ENCODE measurements around the gene THEM5.
"Not testable (repeated sequence)": the region's sequence is repeated elsewhere in the genome, so short reads cannot be mapped to it uniquely, and the experiment has no call there.

Gene THEM5, protein sequence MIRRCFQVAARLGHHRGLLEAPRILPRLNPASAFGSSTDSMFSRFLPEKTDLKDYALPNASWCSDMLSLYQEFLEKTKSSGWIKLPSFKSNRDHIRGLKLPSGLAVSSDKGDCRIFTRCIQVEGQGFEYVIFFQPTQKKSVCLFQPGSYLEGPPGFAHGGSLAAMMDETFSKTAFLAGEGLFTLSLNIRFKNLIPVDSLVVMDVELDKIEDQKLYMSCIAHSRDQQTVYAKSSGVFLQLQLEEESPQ

DNA sequence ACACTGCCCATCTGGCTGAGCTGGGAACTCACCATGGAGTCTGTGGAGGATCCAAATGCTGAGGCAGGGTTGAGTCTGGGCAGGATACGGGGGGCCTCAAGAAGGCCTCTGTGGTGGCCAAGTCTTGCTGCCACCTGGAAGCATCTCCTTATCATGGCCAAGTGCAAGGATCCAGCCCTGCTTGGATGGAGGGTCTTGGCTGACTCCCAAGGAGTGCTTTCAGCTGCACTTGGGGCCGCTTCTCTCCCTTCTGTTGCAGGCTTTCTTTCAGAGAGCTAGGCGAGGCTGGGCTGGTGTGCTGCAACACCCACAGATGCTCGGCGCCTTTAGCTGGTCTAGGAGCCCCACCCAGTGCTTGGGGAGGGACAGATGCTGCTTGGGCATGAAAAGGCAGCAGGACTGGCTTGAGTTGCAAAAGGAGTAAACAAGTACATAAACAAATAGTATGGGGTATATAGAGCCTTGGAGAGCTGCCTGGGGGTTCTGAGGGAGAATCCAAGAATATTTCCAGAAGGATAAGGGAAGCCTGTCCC is at the start of gene THEM5:
Gene THEM5, minus strand, starts transcription at position 302 of the 533 bp plus-strand sequence. Its CDS starts 147 bp downstream, at position 155.
- no peak for DNase-seq

DNA sequence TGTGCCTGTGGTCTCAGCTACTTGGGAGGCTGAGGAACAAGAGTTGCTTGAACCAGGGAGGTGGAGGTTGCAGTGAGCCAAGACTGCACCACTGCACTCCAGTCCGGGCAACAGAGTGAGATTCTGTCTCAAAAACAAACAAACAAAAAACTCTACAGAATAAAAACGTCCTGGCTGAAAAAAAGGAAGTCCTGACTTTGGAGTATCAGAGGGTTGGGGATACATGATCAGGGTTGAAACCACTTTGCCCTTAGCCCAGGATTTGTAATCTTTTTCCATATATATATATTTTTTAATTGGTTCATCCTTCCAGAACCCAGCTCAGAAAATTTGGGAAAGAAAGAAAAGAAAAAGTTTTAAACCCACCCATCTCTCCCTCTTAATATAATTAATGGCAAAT is 49.3 kb upstream of the THEM5 start:
- peak in 1 of 2 experiments; percentile 5 for DNase-seq

DNA sequence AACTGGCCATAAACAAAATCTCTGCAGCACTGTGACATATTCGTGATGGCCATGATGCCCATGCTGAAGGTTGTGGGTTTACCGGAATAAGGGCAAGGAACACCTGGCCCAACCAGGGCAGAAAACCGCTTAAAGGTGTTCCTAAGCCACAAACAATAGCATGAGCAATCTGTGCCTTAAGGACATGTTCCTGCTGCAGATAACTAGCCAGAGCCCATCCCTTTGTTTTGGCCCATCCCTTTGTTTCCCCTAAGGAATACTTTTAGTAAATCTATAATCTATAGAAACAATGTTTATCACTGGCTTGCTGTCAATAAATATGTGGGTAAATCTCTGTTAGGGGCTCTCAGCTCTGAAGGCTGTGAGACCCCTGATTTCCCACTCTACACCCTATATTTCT is 47.3 kb upstream of the THEM5 start:
- DNase-seq = not testable (repeated sequence)

DNA sequence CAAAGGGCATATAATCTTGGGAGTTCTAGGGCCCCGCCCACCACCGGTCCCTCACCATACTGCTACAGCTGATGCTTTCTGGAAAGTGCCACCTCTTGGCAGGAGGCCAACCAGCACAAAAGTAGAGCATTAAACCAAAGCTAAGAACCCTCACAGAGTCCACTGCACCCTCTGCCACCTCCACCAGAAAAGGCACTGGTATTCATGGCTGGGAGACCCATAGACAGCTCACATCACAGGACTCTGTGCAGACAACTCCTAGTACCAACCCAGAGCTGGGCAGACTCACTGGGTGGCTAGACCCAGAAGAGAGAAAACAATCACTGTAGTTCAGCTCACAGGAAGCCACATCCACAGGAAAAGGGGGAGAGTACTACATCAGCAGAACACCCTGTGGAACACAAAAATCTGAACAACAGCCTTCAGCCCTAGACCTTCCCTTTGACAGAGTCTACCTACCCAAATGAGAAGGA is 45.0 kb upstream of the THEM5 start:
- DNase-seq = no peak

DNA sequence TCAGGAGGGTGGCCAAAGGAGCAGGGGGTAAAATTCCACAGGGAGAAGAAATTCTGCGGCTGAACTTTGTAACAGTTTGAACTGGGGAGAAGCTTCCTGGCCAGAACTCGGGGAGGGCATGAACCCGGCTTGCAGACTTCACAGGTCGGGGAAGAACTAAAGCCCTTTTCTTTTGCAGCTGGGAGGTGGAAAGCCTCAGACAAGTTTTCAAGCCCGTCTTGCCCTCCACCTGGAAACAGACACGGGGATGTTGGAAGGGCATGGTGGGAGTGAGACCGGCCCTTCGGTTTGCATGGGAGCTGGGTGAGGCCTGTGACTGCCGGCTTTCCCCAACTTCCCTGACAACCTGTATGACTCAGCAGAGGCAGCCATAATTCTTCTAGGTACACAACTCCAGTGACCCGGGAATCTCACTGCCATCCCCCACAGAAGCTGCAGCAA is 44.5 kb upstream of the THEM5 start:
- DNase-seq = no peak

DNA sequence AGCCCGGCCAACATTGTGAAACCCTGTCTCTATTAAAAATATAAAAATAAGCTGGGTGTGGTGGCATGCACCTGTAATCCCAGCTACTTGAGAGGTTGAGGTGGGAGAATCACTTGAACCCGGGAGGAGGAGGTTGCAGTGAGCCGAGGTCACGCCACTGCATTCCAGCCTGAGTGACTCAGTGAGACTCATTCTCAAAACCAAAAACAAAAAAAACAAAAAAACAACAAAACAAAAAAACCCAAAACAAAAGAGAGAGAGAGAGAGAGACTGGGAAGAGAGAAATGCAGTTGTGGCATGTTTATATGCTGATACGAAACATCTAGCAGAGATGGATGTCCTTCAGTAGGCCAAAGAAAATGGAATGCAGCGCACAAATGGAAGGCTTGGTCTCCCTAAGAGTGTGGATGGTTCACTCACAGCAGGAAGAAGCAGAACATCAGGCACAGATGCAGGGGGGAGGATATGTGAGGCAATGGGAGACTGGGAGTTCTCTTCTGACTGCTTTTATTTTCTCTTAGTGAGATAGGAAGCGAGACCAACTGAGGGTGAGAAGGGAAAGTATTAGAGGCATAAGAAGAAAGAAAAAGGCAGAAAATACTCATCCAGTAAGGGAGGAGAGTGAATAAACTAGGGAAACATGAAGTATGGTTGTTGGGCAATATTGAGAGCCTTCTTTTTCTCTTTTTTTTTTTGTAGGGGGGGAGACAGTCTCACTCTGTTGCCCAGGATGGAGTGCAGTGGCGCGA is 39.8 kb upstream of the THEM5 start:
- no peak for DNase-seq

DNA sequence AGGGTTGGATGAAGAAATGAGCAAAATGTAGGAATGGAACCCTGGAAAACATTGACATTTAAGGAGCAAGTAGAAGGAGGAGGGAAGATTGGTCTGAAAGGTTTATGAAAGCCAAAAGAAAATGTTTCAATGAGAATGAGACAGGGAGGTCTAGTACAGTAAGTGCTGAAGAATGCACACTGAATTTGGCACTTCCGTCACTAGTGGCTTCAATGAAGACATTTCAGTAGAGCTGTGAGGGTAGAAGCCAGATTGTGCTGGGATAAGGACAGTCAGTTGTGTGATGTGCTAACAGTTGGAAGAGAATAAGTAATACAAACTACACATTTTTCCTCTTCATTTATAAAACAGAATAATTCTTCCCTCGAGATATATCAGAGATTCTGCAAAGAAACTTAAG is 38.7 kb upstream of the THEM5 start:
- no peak for DNase-seq

DNA sequence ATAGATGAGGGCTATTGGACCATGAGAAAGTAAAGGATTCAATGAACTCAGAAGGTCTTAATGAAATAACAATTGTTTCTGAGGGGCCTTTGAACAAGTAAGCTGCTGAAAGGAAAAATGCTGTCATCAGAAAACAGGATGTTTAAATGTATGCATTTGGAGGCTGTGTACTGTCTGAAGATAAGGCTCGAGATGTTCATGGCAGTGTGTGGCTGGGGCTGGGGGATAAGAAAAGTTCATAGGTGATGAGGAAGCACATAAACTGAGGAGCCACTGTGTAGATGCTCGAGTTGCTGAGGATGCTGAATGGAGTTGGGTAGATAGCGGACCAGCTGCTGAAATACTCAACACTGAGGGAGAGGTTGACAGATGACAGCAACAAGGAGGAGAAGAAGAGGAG is 38.0 kb upstream of the THEM5 start:
- DNase-seq = no peak

DNA sequence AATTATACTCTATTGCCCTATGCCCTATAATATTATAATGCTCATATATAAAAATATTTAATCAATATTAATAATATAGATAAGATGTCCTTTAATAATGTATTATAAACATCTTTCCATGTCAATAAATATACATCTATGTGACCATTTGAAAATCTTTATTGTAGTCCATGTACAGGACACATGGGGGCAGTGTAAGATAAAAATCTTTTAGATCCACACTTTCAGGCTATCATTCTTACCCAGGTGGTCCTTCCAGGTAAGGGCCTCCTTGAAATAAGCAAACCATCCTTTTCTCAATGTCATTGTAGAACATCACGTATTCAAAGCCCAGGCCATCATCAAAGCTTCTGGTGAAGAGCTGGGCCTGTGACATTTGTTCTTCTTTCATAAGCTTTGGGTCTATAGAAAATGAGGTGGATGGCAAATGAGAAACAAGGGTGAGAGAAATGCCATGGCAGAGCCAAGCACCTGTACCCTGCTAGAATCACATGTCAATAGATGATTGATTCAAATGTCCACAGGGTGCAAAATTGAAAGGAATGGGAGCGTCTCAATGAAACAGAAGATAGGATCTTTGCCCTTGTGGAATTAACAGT is 35.6 kb upstream of the THEM5 start:
- peak; percentile 16 to 19 for DNase-seq

DNA sequence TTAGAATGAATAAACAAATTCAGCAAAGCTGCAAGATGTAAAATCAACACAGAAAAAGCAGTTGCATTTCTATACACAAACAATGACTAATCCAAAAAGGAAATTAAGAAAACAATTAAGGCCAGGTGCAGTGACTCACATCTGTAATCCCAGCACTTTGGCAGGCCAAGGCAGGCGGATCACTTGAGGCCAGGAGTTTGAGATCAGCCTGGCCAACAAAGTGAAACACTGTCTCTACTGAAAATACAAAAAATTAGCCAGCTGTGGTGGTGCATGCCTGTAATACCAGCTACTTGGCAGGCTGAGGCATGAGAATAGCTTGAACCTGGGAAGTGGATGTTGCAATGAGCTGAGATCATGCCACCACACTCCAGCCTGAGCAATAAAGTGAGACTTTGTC is 33.5 kb upstream of the THEM5 start:
- DNase-seq = no peak

DNA sequence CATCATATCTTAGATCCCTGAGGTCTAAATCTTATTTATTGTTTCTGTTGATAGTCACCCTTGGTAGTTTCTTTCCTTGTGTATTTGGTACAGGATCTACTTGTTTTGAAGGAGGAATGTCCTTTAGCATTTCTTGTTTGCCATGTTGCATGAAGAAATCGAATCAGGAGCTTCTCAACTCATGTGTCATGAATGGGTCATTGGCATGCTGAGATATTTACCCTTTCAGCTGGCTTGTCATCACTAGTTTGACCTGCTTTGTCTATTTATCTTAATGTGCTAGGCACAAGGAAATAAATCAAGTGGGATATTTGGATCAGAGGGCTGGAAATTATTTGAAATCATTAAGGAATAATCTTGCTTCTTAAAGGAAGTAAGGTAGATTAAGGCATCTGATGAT is 32.0 kb upstream of the THEM5 start:
- no peak for DNase-seq

DNA sequence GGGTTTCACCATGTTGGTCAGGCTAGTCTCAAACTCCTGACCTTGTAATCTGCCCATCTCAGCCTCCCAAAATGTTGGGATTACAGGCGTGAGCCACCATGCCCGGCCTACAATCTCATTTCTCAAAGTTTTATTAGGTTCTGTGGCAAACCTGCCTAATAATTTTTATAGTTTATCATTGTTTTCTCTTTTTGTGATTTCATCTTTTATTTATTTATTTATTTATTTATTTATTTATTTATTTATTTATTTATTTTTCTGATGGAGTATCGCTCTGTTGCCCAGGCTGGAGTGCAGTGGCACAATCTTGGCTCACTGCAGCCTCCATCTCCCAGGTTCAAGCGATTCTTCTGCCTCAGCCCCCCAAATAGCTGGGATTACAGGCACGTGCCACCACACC is 31.4 kb upstream of the THEM5 start:
- not testable (repeated sequence) for DNase-seq

DNA sequence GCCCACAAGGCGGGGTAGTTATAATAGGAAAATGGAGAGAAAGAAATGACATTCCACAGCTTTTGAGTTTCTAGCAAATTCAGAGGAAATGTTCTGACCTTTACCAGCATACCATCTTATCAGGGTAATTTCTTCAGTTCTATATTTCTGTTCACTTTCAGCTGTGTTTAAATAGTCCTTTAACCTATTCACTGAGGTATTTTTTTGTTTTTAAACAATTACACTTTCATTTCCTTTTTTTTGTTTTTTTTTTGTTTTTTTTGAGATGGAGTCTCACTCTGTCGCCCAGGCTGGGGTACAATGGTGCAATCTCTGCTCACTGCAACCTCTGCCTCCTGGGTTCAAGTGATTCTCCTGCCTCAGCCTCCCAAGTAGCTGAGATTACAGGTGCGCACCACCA is 30.9 kb upstream of the THEM5 start:
- not testable (repeated sequence) for DNase-seq

DNA sequence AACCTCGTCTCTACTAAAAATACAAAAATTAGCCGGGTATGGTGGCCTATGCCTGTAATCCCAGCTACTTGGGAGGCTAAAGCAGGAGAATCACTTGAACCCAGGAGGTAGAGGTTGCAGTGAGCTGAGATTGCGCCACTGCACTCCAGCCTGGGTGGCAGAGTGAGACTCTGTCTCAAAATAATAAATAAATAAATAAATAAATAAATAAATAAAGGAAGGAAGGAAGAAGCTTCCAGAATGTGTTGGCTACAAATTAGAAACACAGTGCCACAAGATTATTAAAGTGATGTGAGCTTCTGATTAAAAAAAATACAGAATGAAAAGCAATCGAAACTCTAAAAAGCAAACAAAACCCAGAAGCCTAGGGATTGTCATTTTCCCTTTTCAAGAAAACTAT is 30.4 kb upstream of the THEM5 start:
- DNase-seq = not testable (repeated sequence)

DNA sequence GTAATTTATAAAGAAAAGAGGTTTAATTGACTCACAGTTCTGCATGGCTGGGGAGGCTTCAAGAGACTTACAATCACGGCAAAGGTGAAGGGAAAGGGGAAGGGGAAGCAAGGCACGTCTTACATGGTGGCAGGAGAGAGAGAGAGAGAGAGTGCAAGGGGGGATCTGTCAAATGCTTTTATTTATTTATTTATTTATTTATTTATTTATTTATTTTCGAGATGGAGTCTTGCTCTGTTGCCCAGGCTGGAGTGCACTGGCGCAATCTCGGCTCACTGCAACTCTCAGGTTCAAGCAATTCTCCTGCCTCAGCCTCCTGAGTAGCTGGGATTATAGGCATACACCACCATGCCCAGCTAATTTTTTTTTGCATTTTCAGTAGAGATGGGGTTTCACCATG is 29.4 kb upstream of the THEM5 start:
- not testable (repeated sequence) for DNase-seq

DNA sequence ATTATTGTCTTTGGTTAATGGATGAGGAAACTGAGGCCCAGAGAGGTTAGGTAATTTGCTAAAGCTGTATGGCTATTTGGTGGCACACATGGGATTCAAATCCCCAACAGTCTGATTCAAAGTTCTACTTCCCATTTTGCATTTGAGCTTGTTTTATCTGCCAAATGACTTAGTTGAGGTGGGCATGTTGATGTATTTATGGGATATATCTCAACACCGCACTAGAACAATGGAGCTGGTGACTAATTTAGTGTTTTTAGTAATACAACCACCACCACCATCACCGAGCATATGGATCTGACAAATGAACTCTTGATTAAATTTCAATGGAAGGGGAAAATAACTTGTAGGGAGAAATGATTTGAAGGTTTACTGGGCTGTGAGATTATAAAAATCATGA is 29.0 kb upstream of the THEM5 start:
- DNase-seq = no peak

DNA sequence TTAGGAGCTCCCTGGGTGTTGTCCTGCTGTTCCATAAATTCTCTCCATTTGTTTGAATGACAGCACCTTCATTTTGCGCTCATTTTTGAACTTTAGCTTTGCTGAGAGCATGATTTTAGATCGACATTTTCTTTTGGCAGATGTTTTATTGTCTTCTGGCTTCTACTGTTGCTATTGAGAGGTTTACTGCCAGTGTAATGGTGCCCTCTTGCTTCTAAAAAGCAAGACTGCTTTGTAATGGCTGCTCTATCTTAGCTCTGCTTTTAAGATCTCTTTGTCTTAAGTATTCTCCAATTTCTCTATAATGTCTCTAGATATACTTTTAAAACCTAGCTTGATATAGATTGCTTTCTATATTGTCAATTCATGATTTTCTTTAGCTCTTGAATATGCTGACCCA is 28.0 kb upstream of the THEM5 start:
- DNase-seq = peak; percentile 24 to 39

DNA sequence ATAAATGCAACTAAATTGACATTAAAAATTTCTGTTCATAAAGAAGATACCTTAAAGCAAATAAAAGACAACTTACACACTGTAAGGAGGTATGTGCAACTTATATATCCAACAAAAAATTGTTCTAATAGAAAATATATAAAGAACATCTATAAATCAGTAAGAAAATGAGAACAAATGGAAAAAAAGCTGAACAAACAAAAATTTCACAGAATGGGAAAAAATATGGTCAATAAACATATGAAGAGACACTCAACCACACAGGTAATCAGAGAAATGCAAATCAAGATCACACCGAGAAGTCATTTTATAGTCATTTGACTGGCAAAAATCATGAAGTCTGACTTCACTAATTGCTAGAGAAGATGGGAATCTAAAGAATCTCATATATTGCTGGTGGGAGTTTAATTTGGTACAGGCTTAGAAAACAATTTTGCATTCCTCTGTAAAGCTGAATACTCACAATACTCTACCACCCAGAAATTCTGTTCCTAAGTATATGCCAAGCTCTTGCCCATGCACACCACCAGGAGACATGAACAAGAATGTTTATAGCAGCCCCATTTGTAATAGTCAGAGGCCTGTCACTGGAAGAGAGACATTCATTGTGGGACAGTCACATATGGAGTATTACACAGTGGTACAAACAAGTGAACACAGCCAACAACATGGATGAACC is 22.0 kb upstream of the THEM5 start:
- DNase-seq = no peak

DNA sequence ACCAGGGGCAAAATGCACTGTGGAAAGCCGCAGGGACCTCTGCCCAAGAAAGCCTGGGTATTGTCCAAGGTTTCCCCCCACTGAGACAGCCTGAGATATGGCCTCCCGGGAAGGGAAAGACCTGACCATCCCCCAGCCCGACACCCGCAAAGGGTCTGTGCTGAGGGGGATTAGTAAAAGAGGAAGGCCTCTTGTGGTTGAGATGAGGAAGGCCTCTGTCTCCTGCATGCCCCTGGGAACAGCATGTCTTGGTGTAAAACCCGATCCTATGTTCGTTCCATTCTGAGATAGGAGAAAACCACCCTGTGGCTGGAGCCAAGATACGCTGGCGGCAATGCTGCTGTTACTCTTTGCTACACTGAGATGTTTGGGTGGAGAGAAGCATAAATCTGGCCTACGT is 19.3 kb upstream of the THEM5 start:
- peak; percentile 26 to 59 for DNase-seq

DNA sequence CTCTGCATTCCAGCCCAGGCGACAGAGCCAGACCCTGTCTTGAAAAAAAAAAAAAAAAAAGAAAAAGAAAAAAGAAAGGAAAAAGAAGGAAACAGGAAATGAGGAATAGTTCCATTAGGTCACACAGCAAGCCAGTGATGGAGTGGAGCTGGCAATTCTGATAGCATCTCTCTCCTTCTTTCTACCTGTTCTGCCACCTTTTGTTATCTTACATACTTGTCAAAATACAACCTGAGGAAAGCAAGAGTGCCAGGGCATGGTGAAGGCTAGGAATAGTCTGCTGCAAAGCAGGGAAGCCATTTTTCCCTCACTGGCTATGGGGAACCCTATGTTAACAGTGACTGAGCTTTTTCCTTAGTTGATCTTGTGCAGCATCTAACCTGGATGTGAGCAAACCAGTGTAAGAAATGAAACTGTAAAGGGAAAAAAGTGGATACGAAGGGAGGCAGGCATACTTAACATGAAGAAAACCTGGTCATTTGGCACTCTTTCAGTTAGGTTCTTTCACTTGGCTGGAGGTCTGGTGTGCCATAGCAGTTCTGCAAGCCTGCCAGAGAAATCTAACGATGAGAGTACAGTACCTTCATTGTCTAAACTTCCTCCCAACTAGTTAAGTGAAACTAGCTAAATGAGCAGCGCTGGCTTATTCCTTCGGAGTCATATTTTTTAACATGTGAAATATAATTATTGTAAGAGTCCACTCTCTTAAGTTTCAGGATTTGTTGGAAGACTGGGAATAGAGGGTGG is 17.9 kb upstream of the THEM5 start:
- DNase-seq = no peak

DNA sequence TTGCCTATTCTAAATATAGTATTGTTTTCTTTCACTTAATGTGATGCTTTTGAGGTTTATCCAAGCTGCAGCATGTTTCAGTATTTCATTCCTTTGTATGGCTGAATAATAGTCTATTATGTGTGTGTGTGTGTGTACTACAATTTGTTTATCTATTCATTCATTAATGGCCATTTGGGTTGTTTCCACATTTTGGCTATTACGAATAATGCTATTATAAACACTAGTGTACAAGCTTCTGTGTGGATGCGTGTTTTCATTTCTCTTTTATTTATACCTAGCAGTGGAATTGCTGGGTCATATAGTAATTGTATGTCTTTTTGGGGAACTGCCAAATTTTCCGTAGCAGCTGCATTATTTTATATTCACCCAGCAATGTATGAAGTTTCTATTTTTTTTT is 15.0 kb upstream of the THEM5 start:
- no peak for DNase-seq

DNA sequence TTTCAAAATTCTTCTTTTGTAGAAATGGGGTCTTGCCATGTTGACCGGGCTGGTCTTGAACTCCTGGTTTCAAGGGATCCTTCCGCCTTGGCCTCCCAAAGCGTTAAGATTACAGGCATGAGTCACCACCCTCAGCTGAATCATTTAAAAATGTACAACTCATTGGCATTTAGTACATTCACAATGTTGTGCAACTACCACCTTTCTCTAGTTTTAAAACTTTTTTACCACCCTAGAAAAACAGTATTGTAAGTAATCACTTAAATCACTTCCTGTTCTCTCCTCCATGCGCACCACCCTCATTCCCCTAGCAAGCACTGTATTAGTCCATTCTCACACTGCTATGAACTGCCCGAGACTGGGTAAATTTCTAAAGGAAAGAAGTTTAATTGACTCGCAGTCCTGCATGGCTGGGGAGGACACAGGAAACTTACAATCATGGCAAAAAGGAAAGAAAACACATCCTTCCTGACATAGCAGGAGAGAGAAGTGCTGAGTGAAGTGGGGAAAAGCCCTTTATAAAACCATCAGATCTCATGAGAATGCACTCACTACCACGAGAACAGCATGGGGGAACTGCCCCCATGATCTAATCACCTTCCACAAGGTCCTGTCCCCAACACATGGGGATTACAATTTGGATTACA is 14.4 kb upstream of the THEM5 start:
- no peak for DNase-seq

Data from Kasumi-1 (cell line).